ENCODE results near the gene RHD. TPM values are rescaled to one million over a fixed set of nuclear protein-coding genes. Genes with fewer than 3 reads are reported as not detected.
A peak's percentile ranks its signal among the peaks of the same experiment; 100 is the strongest.
"Not testable (repeated sequence)": the region's sequence is repeated elsewhere in the genome, so short reads cannot be mapped to it uniquely, and the experiment has no call there.

The RHD gene
- total RNA-seq, 1 experiment from 2014 or later: 1.3 TPM

GRCh38 chr1:25266554-25267287 lies 5.6 kb upstream of the RHD start:
- not testable (repeated sequence) for H4K8ac ChIP-seq (replicated peaks; ENCODE audit: insufficient read length, low read depth, low read length); H3K27ac Mint-ChIP-seq; H2AFZ ChIP-seq (ENCODE audit: low read length); H3K9me3 Mint-ChIP-seq; H3K27me3 ChIP-seq (ENCODE audit: insufficient read depth, low read length); H3K56ac ChIP-seq (ENCODE audit: insufficient read length, low read depth, low read length); H3K9me3 ChIP-seq (ENCODE audit: control insufficient read depth, low read depth, low read length); H3K23me2 ChIP-seq (ENCODE audit: insufficient read length, low read depth, low read length, poor library complexity, severe bottlenecking); H2BK15ac ChIP-seq (ENCODE audit: low read depth, low read length); H3K14ac ChIP-seq (ENCODE audit: insufficient read depth, low read length); H2BK12ac ChIP-seq (ENCODE audit: insufficient read length, low read depth, low read length); H3K9ac ChIP-seq (ENCODE audit: extremely low read depth, insufficient read length, low read length); H2BK120ac ChIP-seq (ENCODE audit: low read depth, low read length, poor library complexity, severe bottlenecking); H3K27ac ChIP-seq (ENCODE audit: insufficient read length, low read depth, low read length); H4K5ac ChIP-seq (ENCODE audit: insufficient read length, low read depth, low read length); H3K79me2 ChIP-seq (ENCODE audit: insufficient read depth, low read length); H2BK5ac ChIP-seq (ENCODE audit: insufficient read length, low read length); H3K18ac ChIP-seq (ENCODE audit: insufficient read length, low read depth, low read length); H2AK5ac ChIP-seq (ENCODE audit: insufficient read length, low read length); DNase-seq; H3K23ac ChIP-seq (ENCODE audit: insufficient read length, low read depth, low read length); H3T11ph ChIP-seq (ENCODE audit: low read length); H3K4ac ChIP-seq (ENCODE audit: low read depth, low read length); H2BK20ac ChIP-seq (ENCODE audit: low read depth, low read length, poor library complexity, severe bottlenecking); H3K4me1 ChIP-seq (ENCODE audit: insufficient read depth, low read length); H3K27me3 Mint-ChIP-seq (ENCODE audit: low read depth); H3K79me1 ChIP-seq (ENCODE audit: insufficient read depth, low read depth, low read length, poor library complexity, severe bottlenecking); H4K20me1 ChIP-seq (ENCODE audit: control insufficient read depth, insufficient read depth, insufficient read length); H4K91ac ChIP-seq (ENCODE audit: insufficient read length, low read depth, low read length)
- H3K36me3 Mint-ChIP-seq (ENCODE audit: insufficient read depth in 1 of 3, low read depth in 3 of 3): peaks cover 0 to 15% (median 13%) of the 10 kb centered on the region in 3 experiments; a peak in 4 of 7 replicates
- H3K4me1 Mint-ChIP-seq: peaks cover 17 to 22% of the 10 kb centered on the region in 2 experiments
- H3K4me2 ChIP-seq (ENCODE audit: insufficient read depth, insufficient read length, low read length): peak overlapping the region; percentile 32
- no CpG with 5 or more reads among the region's 45 CpGs for WGBS (ENCODE audit: extremely low coverage, insufficient read length, low lambda C conversion rate)
- H3K4me3 Mint-ChIP-seq: peak overlapping the region; percentile 82 to 91

- not testable (repeated sequence) for H3K79me1 ChIP-seq (ENCODE audit: insufficient read depth, low read depth, low read length, poor library complexity, severe bottlenecking); H3K27ac ChIP-seq (ENCODE audit: insufficient read length, low read depth, low read length); H2BK120ac ChIP-seq (ENCODE audit: low read depth, low read length, poor library complexity, severe bottlenecking); H2AK5ac ChIP-seq (ENCODE audit: insufficient read length, low read length); H3K23ac ChIP-seq (ENCODE audit: insufficient read length, low read depth, low read length); H3K9me3 ChIP-seq (ENCODE audit: control insufficient read depth, low read depth, low read length); H3K4me2 ChIP-seq (ENCODE audit: insufficient read depth, insufficient read length, low read length); H4K20me1 ChIP-seq (ENCODE audit: control insufficient read depth, insufficient read depth, insufficient read length); H2BK12ac ChIP-seq (ENCODE audit: insufficient read length, low read depth, low read length); H4K91ac ChIP-seq (ENCODE audit: insufficient read length, low read depth, low read length); H2BK20ac ChIP-seq (ENCODE audit: low read depth, low read length, poor library complexity, severe bottlenecking); H3K27ac Mint-ChIP-seq; H3T11ph ChIP-seq (ENCODE audit: low read length); H3K14ac ChIP-seq (ENCODE audit: insufficient read depth, low read length); H3K27me3 ChIP-seq (ENCODE audit: insufficient read depth, low read length); H3K9me3 Mint-ChIP-seq; H3K18ac ChIP-seq (ENCODE audit: insufficient read length, low read depth, low read length); H3K56ac ChIP-seq (ENCODE audit: insufficient read length, low read depth, low read length); H3K4me1 ChIP-seq (ENCODE audit: insufficient read depth, low read length); H3K9ac ChIP-seq (ENCODE audit: extremely low read depth, insufficient read length, low read length); H3K79me2 ChIP-seq (ENCODE audit: insufficient read depth, low read length); H4K8ac ChIP-seq (replicated peaks; ENCODE audit: insufficient read length, low read depth, low read length); H2BK5ac ChIP-seq (ENCODE audit: insufficient read length, low read length); H3K27me3 Mint-ChIP-seq (ENCODE audit: low read depth); H4K5ac ChIP-seq (ENCODE audit: insufficient read length, low read depth, low read length); H2AFZ ChIP-seq (ENCODE audit: low read length); H2BK15ac ChIP-seq (ENCODE audit: low read depth, low read length); H3K4ac ChIP-seq (ENCODE audit: low read depth, low read length); H3K23me2 ChIP-seq (ENCODE audit: insufficient read length, low read depth, low read length, poor library complexity, severe bottlenecking)
- H3K36me3 Mint-ChIP-seq (ENCODE audit: insufficient read depth in 1 of 3, low read depth in 3 of 3): peaks cover 0 to 15% (median 8%) of the 10 kb centered on the region in 3 experiments; a peak in 4 of 7 replicates
- WGBS (ENCODE audit: extremely low coverage, insufficient read length, low lambda C conversion rate): no CpG with 5 or more reads among the region's 56 CpGs
- DNase-seq: peak; percentile 70
- H3K4me3 Mint-ChIP-seq: peak overlapping the region; percentile 59 to 73
- peaks cover 17 to 23% of the 10 kb centered on the region in 2 experiments for H3K4me1 Mint-ChIP-seq
Measured at GRCh38 chr1:25267288-25268142, 4.8 kb upstream of the RHD start.
